H9 (cell line): Measurements from ENCODE around the gene MSI2. TPM values are rescaled to one million over a fixed set of nuclear protein-coding genes. Genes with fewer than 3 reads are reported as not detected.
A peak's percentile ranks its signal among the peaks of the same experiment; 100 is the strongest.

Experiments
- DNase-seq: peaks from one replicate; pipeline ENCODE4 v3.0.0-alpha.2; 2017
- H2AFZ ChIP-seq: one replicate; pipeline ENCODE4 v1.6.1; 2013; ENCODE audit warnings: mild to moderate bottlenecking, low read length, control low read depth, moderate library complexity
- H2AK5ac ChIP-seq: 2 replicates; pipeline ENCODE4 v1.6.1; 2013; ENCODE audit warnings: low read length, control low read depth, mixed read lengths; ENCODE audit not compliant: insufficient read length
- H2BK120ac ChIP-seq: one replicate; pipeline ENCODE4 v1.6.1; 2013; ENCODE audit warnings: low read depth, mild to moderate bottlenecking, low read length, control low read depth, inconsistent platforms; ENCODE audit not compliant: poor library complexity, severe bottlenecking
- H2BK12ac ChIP-seq: 2 replicates; pipeline ENCODE4 v1.6.1; 2013; ENCODE audit warnings: low read length, control low read depth, mixed read lengths, low read depth; ENCODE audit not compliant: insufficient read length
- H2BK15ac ChIP-seq: 2 replicates; pipeline ENCODE4 v1.6.1; 2013; ENCODE audit warnings: low read depth, low read length, control low read depth
- H2BK20ac ChIP-seq: one replicate; pipeline ENCODE4 v1.6.1; 2013; ENCODE audit warnings: low read depth, mild to moderate bottlenecking, low read length, control low read depth, inconsistent platforms; ENCODE audit not compliant: poor library complexity, severe bottlenecking
- H2BK5ac ChIP-seq: 2 replicates; pipeline ENCODE4 v1.6.1; 2013; ENCODE audit warnings: low read length, control low read depth, mixed read lengths; ENCODE audit not compliant: insufficient read length
- H3K14ac ChIP-seq: 2 replicates; pipeline ENCODE4 v1.6.1; 2013; ENCODE audit warnings: low read length, control low read depth; ENCODE audit not compliant: insufficient read depth
- H3K18ac ChIP-seq: 2 replicates; pipeline ENCODE4 v1.6.1; 2013; ENCODE audit warnings: low read depth, mild to moderate bottlenecking, mixed read lengths, low read length, control low read depth; ENCODE audit not compliant: insufficient read length
- H3K23ac ChIP-seq: 2 replicates; pipeline ENCODE4 v1.6.1; 2013; ENCODE audit warnings: low read length, control low read depth, mixed read lengths, low read depth; ENCODE audit not compliant: insufficient read length
- H3K23me2 ChIP-seq: 2 replicates; pipeline ENCODE4 v1.6.1; 2013; ENCODE audit warnings: low read depth, mild to moderate bottlenecking, mixed read lengths, low read length, control low read depth; ENCODE audit not compliant: insufficient read length, poor library complexity, severe bottlenecking
- H3K27ac ChIP-seq: 2 replicates; pipeline ENCODE4 v1.5.1; 2013; ENCODE audit warnings: low read length, control low read depth, mixed read lengths, low read depth; ENCODE audit not compliant: insufficient read length
- H3K27me3 ChIP-seq: 2 replicates; pipeline ENCODE4 v1.6.1; 2013; ENCODE audit warnings: low read length, control low read depth, inconsistent platforms; ENCODE audit not compliant: insufficient read depth
- H3K4ac ChIP-seq: 2 replicates; pipeline ENCODE4 v1.6.1; 2013; ENCODE audit warnings: low read depth, mild to moderate bottlenecking, control low read depth, inconsistent platforms, low read length, moderate library complexity
- H3K4me1 ChIP-seq: 2 replicates; pipeline ENCODE4 v1.6.1; 2013; ENCODE audit warnings: low read length, control low read depth, inconsistent platforms; ENCODE audit not compliant: insufficient read depth
- H3K4me2 ChIP-seq: 2 replicates; pipeline ENCODE4 v1.6.1; 2013; ENCODE audit warnings: low read length, control low read depth, mixed read lengths; ENCODE audit not compliant: insufficient read length, insufficient read depth
- H3K56ac ChIP-seq: 2 replicates; pipeline ENCODE4 v1.6.1; 2013; ENCODE audit warnings: low read depth, mild to moderate bottlenecking, mixed read lengths, low read length, control low read depth; ENCODE audit not compliant: insufficient read length
- H3K79me1 ChIP-seq: 2 replicates; pipeline ENCODE4 v1.6.1; 2013; ENCODE audit warnings: low read depth, mild to moderate bottlenecking, moderate library complexity, low read length, control low read depth, inconsistent platforms; ENCODE audit not compliant: insufficient read depth, poor library complexity, severe bottlenecking
- H3K79me2 ChIP-seq: 2 replicates; pipeline ENCODE4 v1.6.1; 2013; ENCODE audit warnings: low read length, control low read depth, inconsistent platforms; ENCODE audit not compliant: insufficient read depth
- H3K9ac ChIP-seq: 2 replicates; pipeline ENCODE4 v1.6.1; 2013; ENCODE audit warnings: low read length, control low read depth, mixed read lengths; ENCODE audit not compliant: insufficient read length; ENCODE audit errors: extremely low read depth
- H3K9me3 ChIP-seq: one replicate; pipeline ENCODE4 v1.6.1; 2013; ENCODE audit warnings: low read depth, low read length, inconsistent platforms; ENCODE audit not compliant: control insufficient read depth
- H3T11ph ChIP-seq: one replicate; pipeline ENCODE4 v1.6.1; 2013; ENCODE audit warnings: mild to moderate bottlenecking, low read length, control low read depth, inconsistent platforms
- H4K20me1 ChIP-seq: one replicate; pipeline ENCODE4 v1.6.1; 2013; ENCODE audit not compliant: control insufficient read depth, insufficient read length, insufficient read depth
- H4K5ac ChIP-seq: 2 replicates; pipeline ENCODE4 v1.6.1; 2013; ENCODE audit warnings: low read depth, mild to moderate bottlenecking, mixed read lengths, low read length, control low read depth; ENCODE audit not compliant: insufficient read length
- H4K8ac ChIP-seq: replicated peaks from 2 replicates; pipeline ENCODE4 v1.6.1; 2013; ENCODE audit warnings: low read length, control low read depth, mixed read lengths, low read depth; ENCODE audit not compliant: insufficient read length
- H4K91ac ChIP-seq: 2 replicates; pipeline ENCODE4 v1.6.1; 2013; ENCODE audit warnings: low read depth, mild to moderate bottlenecking, moderate library complexity, mixed read lengths, low read length, control low read depth; ENCODE audit not compliant: insufficient read length
- H3K27ac Mint-ChIP-seq, 3 experiments: 2 replicates in 2 of 3; 3 replicates in 1 of 3; pipeline ENCODE4 v1.8.0; 2020 to 2021; ENCODE audit warnings: mixed read lengths in 3 of 3, mild to moderate bottlenecking in 1 of 3, moderate library complexity in 1 of 3
- H3K27me3 Mint-ChIP-seq: 2 replicates; pipeline ENCODE4 v1.8.0; 2021; ENCODE audit warnings: low read depth, mild to moderate bottlenecking, moderate library complexity, mixed read lengths
- H3K36me3 Mint-ChIP-seq, 3 experiments: 2 replicates in 2 of 3; 3 replicates in 1 of 3; pipeline ENCODE4 v1.8.0; 2020 to 2021; ENCODE audit warnings: low read depth in 3 of 3, mixed read lengths in 3 of 3; ENCODE audit not compliant: insufficient read depth in 1 of 3
- H3K4me1 Mint-ChIP-seq, 2 experiments: 2 replicates each; pipeline ENCODE4 v1.8.0; 2020; ENCODE audit warnings: mixed read lengths in 2 of 2
- H3K4me3 Mint-ChIP-seq, 2 experiments: 2 replicates in 1 of 2; 3 replicates in 1 of 2; pipeline ENCODE4 v1.8.0; 2020 to 2021; ENCODE audit warnings: mild to moderate bottlenecking in 2 of 2, mixed read lengths in 2 of 2, moderate library complexity in 1 of 2
- H3K9me3 Mint-ChIP-seq, 2 experiments: 2 replicates in 1 of 2; 3 replicates in 1 of 2; pipeline ENCODE4 v1.8.0; 2020; ENCODE audit warnings: mild to moderate bottlenecking in 2 of 2, mixed read lengths in 2 of 2, moderate library complexity in 1 of 2
- WGBS: extraction: QIAGEN DNeasy Blood & Tissue Kit; methylation state at CpG from one replicate; pipeline ENCODE4 v1.1.7; 2013; ENCODE audit warnings: missing lambda C conversion rate, low lambda C conversion rate, mixed read lengths; ENCODE audit not compliant: insufficient read length; ENCODE audit errors: extremely low coverage; 5-methylcytosine and 5-hydroxymethylcytosine counted together
- total RNA-seq: library from RNA; stranded (reverse); gene quantifications from 2 replicates; pipeline ENCODE4 v1.2.1, GENCODE V29; 2021
- TF ChIP-seq, protein P1 (sequence below): fragments of 200-600 bp; sonication (generic); conservative IDR thresholded peaks from 3 replicates; pipeline ENCODE4 v1.8.0; 2021; ENCODE audit warnings: antibody characterized with exemption, mild to moderate bottlenecking

The MSI2 gene
- total RNA-seq, 1 experiment from 2014 or later: 98.5 TPM

- Histone ChIP-seq H3K79me2 (no peaks in the 10 kb centered on the region; the same call in 1 of the 2 replicates), H3K9me3 (peaks cover 4% of the 10 kb centered on the region), H3K23me2 (no peaks in the 10 kb centered on the region), H3K27ac (no peak overlapping the region), H2BK20ac (no peak overlapping the region), H3K56ac (no peak overlapping the region), H2BK5ac (no peak overlapping the region), H4K5ac (no peak overlapping the region), H4K8ac (no peak overlapping the region), H3K14ac (no peak overlapping the region), H3K9ac (no peak overlapping the region), H2AK5ac (no peak overlapping the region), H3K4ac (no peak overlapping the region), H3K4me1 (peaks cover 10% of the 10 kb centered on the region), H4K91ac (no peak overlapping the region), H3K79me1 (peaks cover 2% of the 10 kb centered on the region), H3K27me3 (no peaks in the 10 kb centered on the region), H3T11ph (no peak overlapping the region), H2BK15ac (no peak overlapping the region), H2AFZ (no peak overlapping the region), H2BK120ac (no peak overlapping the region), H3K4me2 (no peak overlapping the region), H3K18ac (no peak overlapping the region), H2BK12ac (no peak overlapping the region), H4K20me1 (no peaks in the 10 kb centered on the region), H3K23ac (no peak overlapping the region)
- no peak overlapping the region for H3K4me3 Mint-ChIP-seq
- TF ChIP-seq, protein P1, sequence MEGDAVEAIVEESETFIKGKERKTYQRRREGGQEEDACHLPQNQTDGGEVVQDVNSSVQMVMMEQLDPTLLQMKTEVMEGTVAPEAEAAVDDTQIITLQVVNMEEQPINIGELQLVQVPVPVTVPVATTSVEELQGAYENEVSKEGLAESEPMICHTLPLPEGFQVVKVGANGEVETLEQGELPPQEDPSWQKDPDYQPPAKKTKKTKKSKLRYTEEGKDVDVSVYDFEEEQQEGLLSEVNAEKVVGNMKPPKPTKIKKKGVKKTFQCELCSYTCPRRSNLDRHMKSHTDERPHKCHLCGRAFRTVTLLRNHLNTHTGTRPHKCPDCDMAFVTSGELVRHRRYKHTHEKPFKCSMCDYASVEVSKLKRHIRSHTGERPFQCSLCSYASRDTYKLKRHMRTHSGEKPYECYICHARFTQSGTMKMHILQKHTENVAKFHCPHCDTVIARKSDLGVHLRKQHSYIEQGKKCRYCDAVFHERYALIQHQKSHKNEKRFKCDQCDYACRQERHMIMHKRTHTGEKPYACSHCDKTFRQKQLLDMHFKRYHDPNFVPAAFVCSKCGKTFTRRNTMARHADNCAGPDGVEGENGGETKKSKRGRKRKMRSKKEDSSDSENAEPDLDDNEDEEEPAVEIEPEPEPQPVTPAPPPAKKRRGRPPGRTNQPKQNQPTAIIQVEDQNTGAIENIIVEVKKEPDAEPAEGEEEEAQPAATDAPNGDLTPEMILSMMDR: no peak
- WGBS: no CpG with 5 or more reads among the region's 4 CpGs
- H3K36me3 Mint-ChIP-seq: peaks cover 46 to 70% (median 47%) of the 10 kb centered on the region in 3 experiments
- H3K9me3 Mint-ChIP-seq: peaks cover 13 to 18% of the 10 kb centered on the region in 2 experiments
- peaks cover 33 to 40% of the 10 kb centered on the region in 2 experiments for H3K4me1 Mint-ChIP-seq
- H3K27ac Mint-ChIP-seq: 0 out of 7 replicates have a peak overlapping the region, but pooled peaks of 1 of the 3 experiments have one; percentile 22
- no peaks in the 10 kb centered on the region for H3K27me3 Mint-ChIP-seq
- DNase-seq: no peak
These were observed 39.9 kb downstream of the MSI2 start for GRCh38 chr17:57296231-57296630.
